ENCODE results near the gene KRT27. TPM values are rescaled to one million over a fixed set of nuclear protein-coding genes. Genes with fewer than 3 reads are reported as not detected.
"Not testable (repeated sequence)": the region's sequence is repeated elsewhere in the genome, so short reads cannot be mapped to it uniquely, and the experiment has no call there.

KRT27 gene
- total RNA-seq, 2 experiments from 2014 or later: not detected

DNA sequence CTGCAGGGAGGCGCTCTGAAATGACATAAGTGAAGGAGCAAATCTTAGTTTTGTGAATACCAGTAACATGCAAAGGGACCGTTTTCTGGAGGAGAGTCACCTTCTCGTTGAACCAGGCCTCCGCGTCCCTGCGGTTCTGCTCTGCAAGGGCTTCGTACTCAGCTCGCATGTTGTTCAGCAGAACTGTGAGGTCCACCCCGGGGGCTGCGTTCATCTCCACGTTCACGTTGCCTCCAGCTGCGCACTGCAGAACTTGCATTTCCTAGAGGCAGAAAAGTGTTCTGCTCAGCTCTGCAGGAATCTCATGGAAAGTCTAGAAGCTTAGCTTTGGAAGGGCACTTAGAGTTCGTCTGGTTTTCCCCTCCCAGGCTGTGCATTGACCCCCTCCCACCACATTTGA lies 31.3 kb downstream of the KRT27 start:
- no peak overlapping the region for H3K27ac Mint-ChIP-seq
- no peaks in the 10 kb centered on the region for H3K4me1 Mint-ChIP-seq (ENCODE audit: low read depth)
- CTCF ChIA-PET: no interaction called here
- H3K27me3 Mint-ChIP-seq: peaks cover 35% of the 10 kb centered on the region
- DNase-seq: no peak
- no peak for ATAC-seq
- no peaks in the 10 kb centered on the region for H3K36me3 Mint-ChIP-seq (ENCODE audit: low read depth)
- no peak overlapping the region for H3K4me3 Mint-ChIP-seq
- POLR2A ChIA-PET: no interaction called here
- TF ChIP-seq, protein P1, sequence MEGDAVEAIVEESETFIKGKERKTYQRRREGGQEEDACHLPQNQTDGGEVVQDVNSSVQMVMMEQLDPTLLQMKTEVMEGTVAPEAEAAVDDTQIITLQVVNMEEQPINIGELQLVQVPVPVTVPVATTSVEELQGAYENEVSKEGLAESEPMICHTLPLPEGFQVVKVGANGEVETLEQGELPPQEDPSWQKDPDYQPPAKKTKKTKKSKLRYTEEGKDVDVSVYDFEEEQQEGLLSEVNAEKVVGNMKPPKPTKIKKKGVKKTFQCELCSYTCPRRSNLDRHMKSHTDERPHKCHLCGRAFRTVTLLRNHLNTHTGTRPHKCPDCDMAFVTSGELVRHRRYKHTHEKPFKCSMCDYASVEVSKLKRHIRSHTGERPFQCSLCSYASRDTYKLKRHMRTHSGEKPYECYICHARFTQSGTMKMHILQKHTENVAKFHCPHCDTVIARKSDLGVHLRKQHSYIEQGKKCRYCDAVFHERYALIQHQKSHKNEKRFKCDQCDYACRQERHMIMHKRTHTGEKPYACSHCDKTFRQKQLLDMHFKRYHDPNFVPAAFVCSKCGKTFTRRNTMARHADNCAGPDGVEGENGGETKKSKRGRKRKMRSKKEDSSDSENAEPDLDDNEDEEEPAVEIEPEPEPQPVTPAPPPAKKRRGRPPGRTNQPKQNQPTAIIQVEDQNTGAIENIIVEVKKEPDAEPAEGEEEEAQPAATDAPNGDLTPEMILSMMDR (IDR thresholded peaks at IDR 0.05): no peak
- no peaks in the 10 kb centered on the region for H3K9me3 Mint-ChIP-seq
- intact Hi-C loops (cut with micrococcal nuclease): no loop called here

- ATAC-seq: no peak
Measured at GRCh38 chr17:40750391-40750790, 32.0 kb downstream of the KRT27 start.

DNA sequence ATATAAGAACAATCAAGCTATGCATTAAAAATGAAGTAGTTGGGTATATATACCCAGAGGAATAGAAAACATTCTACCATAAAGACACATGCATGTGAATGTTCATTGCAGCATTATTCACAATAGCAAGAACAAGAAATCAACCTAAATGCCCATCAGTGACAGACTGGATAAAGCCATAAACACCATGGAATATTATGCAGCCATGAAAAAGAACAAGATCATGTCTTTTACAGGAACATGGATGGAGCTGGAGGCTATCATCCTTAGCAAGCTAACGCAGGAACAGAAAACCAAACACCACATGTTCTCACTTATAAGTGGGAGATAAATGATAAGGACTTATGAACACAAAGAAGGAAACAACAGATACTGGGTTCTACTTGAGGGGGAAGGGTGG lies 33.7 kb downstream of the KRT27 start:
- intact Hi-C loops (cut with micrococcal nuclease): not testable (repeated sequence)

More at GRCh38 chr17:40750391-40750790, 32.0 kb downstream of the KRT27 start:
- CTCF ChIA-PET: no interaction called here
- Mint-ChIP-seq H3K27me3 (peaks cover 31% of the 10 kb centered on the region), H3K27ac (no peak overlapping the region), H3K9me3 (no peaks in the 10 kb centered on the region), H3K4me3 (no peak overlapping the region), H3K36me3 (ENCODE audit: low read depth) (no peaks in the 10 kb centered on the region), H3K4me1 (ENCODE audit: low read depth) (no peaks in the 10 kb centered on the region)
- TF ChIP-seq, protein P1 (IDR thresholded peaks at IDR 0.05): no peak
- intact Hi-C loops (cut with micrococcal nuclease): no loop called here
- POLR2A ChIA-PET: no interaction called here
- DNase-seq: no peak

GRCh38 chr17:40738553-40738952 lies 43.8 kb downstream of the KRT27 start:
- intact Hi-C loops (cut with micrococcal nuclease): no loop called here
- no peak overlapping the region for H3K4me3 Mint-ChIP-seq
- H3K27ac Mint-ChIP-seq: no peak overlapping the region
- H3K9me3 Mint-ChIP-seq: peaks cover 3% of the 10 kb centered on the region
- H3K36me3 Mint-ChIP-seq (ENCODE audit: low read depth): peaks cover 2% of the 10 kb centered on the region
- ATAC-seq (no peak), DNase-seq (no peak)
- peaks cover 14% of the 10 kb centered on the region for H3K27me3 Mint-ChIP-seq
- H3K4me1 Mint-ChIP-seq (ENCODE audit: low read depth): no peaks in the 10 kb centered on the region
- TF ChIP-seq, protein P1 (IDR thresholded peaks at IDR 0.05): no peak
- ChIA-PET CTCF (interaction anchor here (1.1 to 1.3 kb wide), 2 partner anchors 11 to 119 kb away, joined by 3 to 4 read pairs; no protein-coding TSS in a partner anchor), POLR2A (interaction anchor here (0.6 kb wide), 1 partner anchor 18 kb away, joined by 3 read pairs; no protein-coding TSS in a partner anchor)

More for the DNA sequence above, 33.7 kb downstream of the KRT27 start:
- H3K9me3 Mint-ChIP-seq; H3K4me1 Mint-ChIP-seq (ENCODE audit: low read depth); CTCF ChIA-PET; H3K36me3 Mint-ChIP-seq (ENCODE audit: low read depth); DNase-seq; ATAC-seq; H3K27ac Mint-ChIP-seq; POLR2A ChIA-PET; H3K4me3 Mint-ChIP-seq: not testable (repeated sequence)
- peaks cover 31% of the 10 kb centered on the region for H3K27me3 Mint-ChIP-seq

DNA sequence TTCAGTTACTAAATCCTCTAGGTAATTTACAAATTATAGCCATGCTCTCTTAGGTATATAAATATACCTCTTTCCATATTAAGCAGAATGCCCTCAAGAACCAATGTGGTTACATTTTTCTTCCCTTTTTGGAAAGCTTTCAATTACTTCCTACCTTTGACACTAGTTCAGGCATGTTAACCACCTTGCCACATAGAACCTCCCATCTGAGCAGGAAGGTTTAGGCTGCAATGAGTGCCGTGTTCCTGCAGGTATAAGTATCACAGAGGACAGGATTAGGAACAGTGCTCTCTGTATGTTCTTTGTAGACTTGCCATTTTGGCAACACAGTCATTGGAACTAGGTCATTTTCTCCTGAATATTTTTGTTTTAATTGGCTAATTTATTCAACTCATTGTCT lies 47.3 kb downstream of the KRT27 start:
- Mint-ChIP-seq H3K9me3 (no peaks in the 10 kb centered on the region), H3K27ac (no peak overlapping the region), H3K36me3 (ENCODE audit: low read depth) (no peaks in the 10 kb centered on the region), H3K27me3 (peaks cover 19% of the 10 kb centered on the region), H3K4me1 (ENCODE audit: low read depth) (no peaks in the 10 kb centered on the region), H3K4me3 (no peak overlapping the region)
- TF ChIP-seq, protein P1 (IDR thresholded peaks at IDR 0.05): no peak
- intact Hi-C loops (cut with micrococcal nuclease): no loop called here
- ChIA-PET CTCF (no interaction called here), POLR2A (no interaction called here)
- DNase-seq (no peak), ATAC-seq (no peak)

DNA sequence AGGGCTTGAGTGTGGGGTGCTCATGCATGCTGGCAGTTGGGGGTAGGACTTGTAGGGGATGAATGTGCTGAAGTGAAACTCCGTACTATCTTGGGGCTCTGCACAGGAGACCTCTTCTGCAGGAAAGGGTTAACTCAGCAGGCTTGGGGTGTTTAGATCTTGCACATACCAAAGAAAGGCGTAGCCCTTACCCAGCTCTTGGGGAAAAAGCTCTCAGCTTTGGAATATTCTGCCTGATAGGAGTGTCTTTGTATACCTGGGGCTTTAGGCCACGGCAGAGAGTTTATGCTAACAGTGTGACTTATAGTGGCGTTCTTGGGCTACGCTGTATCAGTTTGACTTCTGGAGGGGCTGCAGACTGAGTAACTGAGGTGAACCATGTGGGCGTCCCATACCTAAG lies 48.3 kb downstream of the KRT27 start:
- no peak overlapping the region for H3K27ac Mint-ChIP-seq
- DNase-seq (no peak), ATAC-seq (no peak)
- H3K36me3 Mint-ChIP-seq (ENCODE audit: low read depth): no peaks in the 10 kb centered on the region
- H3K9me3 Mint-ChIP-seq: no peaks in the 10 kb centered on the region
- intact Hi-C loops (cut with micrococcal nuclease): no loop called here
- CTCF ChIA-PET: no interaction called here
- POLR2A ChIA-PET: interaction anchor here (0.9 kb wide), 1 partner anchor 12 kb away, joined by 3 read pairs; no protein-coding TSS in a partner anchor
- no peak overlapping the region for H3K4me3 Mint-ChIP-seq
- TF ChIP-seq, protein P1 (IDR thresholded peaks at IDR 0.05): no peak
- no peaks in the 10 kb centered on the region for H3K4me1 Mint-ChIP-seq (ENCODE audit: low read depth)
- peaks cover 19% of the 10 kb centered on the region for H3K27me3 Mint-ChIP-seq

Measured in activated CD8-positive, alpha-beta T cell treated with anti-CD3 and anti-CD28 coated beads for 36 hours (primary cell).